GM19023 (cell line): ENCODE measurements around the gene UBE2D2.

Source experiments
- ATAC-seq: cut with Tn5 transposase; IDR thresholded peaks from one replicate; pipeline ENCODE4 v1.9.1; 2021; ENCODE audit warnings: mild to moderate bottlenecking, moderate library complexity; ENCODE audit not compliant: unreplicated experiment

Gene UBE2D2

DNA sequence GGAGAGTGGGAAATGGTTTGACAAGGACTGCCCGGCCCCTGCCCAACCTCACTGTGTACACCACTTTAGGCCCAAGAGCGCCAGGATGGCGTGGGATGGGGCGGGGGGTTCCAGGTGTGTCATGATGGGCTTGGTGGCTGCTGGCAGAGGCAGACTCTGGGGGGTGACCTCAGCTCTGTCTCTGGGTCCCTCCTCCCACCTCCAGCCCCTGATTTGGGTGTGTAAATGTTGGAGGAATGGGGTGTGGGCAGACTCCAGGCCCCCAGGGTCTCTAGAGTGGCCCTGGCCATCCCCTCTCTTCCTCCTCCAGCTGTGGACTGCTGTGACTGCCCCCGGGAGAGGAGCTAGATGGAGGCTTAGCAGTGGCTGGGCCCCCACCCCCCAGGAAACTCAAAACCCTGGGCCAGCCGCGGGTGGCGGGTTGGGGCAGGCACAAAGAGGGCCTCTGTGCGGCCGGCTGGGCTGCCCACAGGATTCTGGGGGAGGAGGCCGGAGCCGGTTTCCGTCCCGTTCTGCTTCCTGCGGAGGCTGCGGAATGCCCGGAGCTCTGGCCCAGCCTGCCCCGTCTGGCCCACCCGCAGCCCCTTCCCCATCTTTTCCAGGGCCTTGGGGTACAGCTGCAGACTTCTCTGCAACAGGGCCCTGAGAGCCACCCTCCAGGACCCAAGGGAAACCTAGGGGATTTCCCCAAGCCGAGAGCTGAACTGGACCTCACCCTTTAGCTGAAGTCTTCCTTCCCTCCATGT lies 110.1 kb downstream of the UBE2D2 start:
- peak; percentile 18 for ATAC-seq

DNA sequence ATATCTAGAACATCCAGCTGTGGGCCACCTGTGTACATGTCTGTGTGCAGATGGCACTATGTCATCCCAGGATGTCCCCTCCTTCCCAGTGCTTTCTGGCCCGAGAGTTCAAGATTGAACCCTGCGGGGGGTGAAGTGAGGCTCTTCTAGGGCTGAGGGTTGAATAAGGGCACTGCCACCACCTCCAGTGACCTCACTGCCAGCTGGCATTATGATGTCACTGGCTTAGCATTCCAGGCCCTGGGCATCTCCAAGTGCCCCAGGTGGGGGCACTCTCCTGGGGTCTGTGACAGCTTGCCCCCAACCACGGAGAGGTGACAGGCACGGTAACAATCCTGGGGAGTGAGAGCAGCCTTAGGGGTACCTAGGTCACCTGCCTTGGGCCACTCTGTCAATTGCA lies 114.1 kb downstream of the UBE2D2 start:
- ATAC-seq, result no peak

- no peak for ATAC-seq
Observed at GRCh38 chr5:139675825-139676224, 114.7 kb downstream of the UBE2D2 start.

GRCh38 chr5:139676406-139676805 lies 115.3 kb downstream of the UBE2D2 start:
- no peak for ATAC-seq

DNA sequence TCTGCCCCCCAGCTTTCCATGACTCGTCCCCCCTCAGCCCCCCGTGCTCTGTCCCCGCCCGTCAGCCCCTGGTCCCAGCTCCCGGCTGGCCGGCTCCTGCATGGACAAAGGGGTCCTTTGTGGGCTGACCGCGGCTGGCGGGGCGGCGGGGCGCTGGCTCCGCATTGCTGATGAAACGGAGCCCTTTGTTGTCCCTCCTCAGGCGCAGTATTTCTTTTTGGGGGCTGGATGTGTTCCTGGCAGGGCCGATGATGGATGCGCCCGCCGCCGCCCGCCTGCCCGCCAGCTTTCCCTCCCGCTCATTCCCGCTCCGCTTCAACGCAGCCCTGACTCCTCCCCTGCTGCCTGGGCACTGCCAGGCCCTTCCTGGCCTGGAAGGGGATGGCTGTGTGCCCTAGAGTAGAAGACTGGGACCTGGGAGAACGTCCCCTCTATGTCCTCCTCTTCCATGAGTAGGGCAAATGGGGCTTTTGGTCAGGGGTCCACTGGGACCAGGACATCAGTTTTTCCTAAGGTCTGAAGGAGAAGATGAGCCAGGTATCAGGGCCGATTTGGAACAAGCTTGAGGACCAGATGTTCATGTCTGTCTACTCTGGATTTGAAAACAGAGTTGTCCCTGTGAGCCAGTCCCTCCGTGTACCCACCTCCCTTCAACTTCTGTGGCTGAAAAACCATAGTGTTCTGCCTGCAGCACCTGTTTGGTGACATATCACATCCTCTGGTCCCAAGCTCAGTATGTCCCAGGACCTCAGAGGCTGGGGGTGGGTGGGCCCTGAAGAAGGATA lies 116.0 kb downstream of the UBE2D2 start:
- ATAC-seq, result no peak
